ENCODE measurements around the gene EPB41L4B.
"Not testable (repeated sequence)": the region's sequence is repeated elsewhere in the genome, so short reads cannot be mapped to it uniquely, and the experiment has no call there.

EPB41L4B gene

GRCh38 chr9:109241207-109241606 is 79.7 kb downstream of the EPB41L4B start:
- DNase-seq, result no peak

GRCh38 chr9:109239240-109239639 is 81.6 kb downstream of the EPB41L4B start:
- no peak for DNase-seq

- DNase-seq, result no peak
Measured at GRCh38 chr9:109238655-109239054, 82.2 kb downstream of the EPB41L4B start.

- no peak for DNase-seq
Measured at GRCh38 chr9:109238125-109238524, 82.7 kb downstream of the EPB41L4B start.

- DNase-seq, result no peak
Measured at GRCh38 chr9:109232449-109233237, 88.2 kb downstream of the EPB41L4B start.

- no peak for DNase-seq
Measured at GRCh38 chr9:109231593-109231992, 89.3 kb downstream of the EPB41L4B start.

- DNase-seq, result no peak
Measured at GRCh38 chr9:109230277-109230676, 90.6 kb downstream of the EPB41L4B start.

- DNase-seq, result no peak
Measured at GRCh38 chr9:109229682-109230081, 91.2 kb downstream of the EPB41L4B start.

- no peak for DNase-seq
Measured at GRCh38 chr9:109228093-109228642, 92.7 kb downstream of the EPB41L4B start.

- no peak for DNase-seq
Measured at GRCh38 chr9:109225629-109226028, 95.2 kb downstream of the EPB41L4B start.

- no peak for DNase-seq
Measured at GRCh38 chr9:109224751-109225150, 96.1 kb downstream of the EPB41L4B start.

GRCh38 chr9:109218242-109218641 is 102.6 kb downstream of the EPB41L4B start:
- not testable (repeated sequence) for DNase-seq

- DNase-seq, result no peak
Measured at GRCh38 chr9:109214414-109214813, 106.4 kb downstream of the EPB41L4B start.

- DNase-seq, result no peak
Measured at GRCh38 chr9:109213285-109214121, 107.4 kb downstream of the EPB41L4B start.

GRCh38 chr9:109212768-109213167 is 108.1 kb downstream of the EPB41L4B start:
- DNase-seq, result no peak

- no peak for DNase-seq
Measured at GRCh38 chr9:109206670-109207069, 114.2 kb downstream of the EPB41L4B start.

GRCh38 chr9:109205526-109205925 is 115.3 kb downstream of the EPB41L4B start:
- no peak for DNase-seq

- DNase-seq, result no peak
Measured at GRCh38 chr9:109203761-109204360, 117.0 kb downstream of the EPB41L4B start.

GRCh38 chr9:109199676-109200075 is 121.2 kb downstream of the EPB41L4B start:
- no peak for DNase-seq

- no peak for DNase-seq
Measured at GRCh38 chr9:109198736-109199382, 122.0 kb downstream of the EPB41L4B start.

- DNase-seq, result no peak
Measured at GRCh38 chr9:109193974-109194556, 126.8 kb downstream of the EPB41L4B start.

- DNase-seq, result no peak
Measured at GRCh38 chr9:109192732-109193361, 128.0 kb downstream of the EPB41L4B start.

Data from activated effector memory CD4-positive, alpha-beta T cell treated with anti-CD3 and anti-CD28 coated beads, Interleukin-2, amount 50 U/mL, for 16 hours (primary cell).